Endodermal cell (in vitro differentiated cells): ENCODE data around the gene RHEBL1. TPM values are rescaled to one million over a fixed set of nuclear protein-coding genes. Genes with fewer than 3 reads are reported as not detected.

Experiments
- DNase-seq: peaks from one replicate; pipeline ENCODE4 v3.0.0-alpha.2; 2017
- H3K27ac ChIP-seq: 2 replicates; pipeline ENCODE4 v1.5.1; 2013; ENCODE audit warnings: mild to moderate bottlenecking, low read depth, low read length, moderate library complexity
- H3K27me3 ChIP-seq: 2 replicates; pipeline ENCODE4 v1.6.1; 2013; ENCODE audit warnings: mild to moderate bottlenecking, low read length, moderate library complexity; ENCODE audit not compliant: insufficient read depth, control insufficient read depth, poor library complexity, severe bottlenecking
- H3K36me3 ChIP-seq: 2 replicates; pipeline ENCODE4 v1.7.0; 2013; ENCODE audit warnings: mild to moderate bottlenecking, low read length, moderate library complexity; ENCODE audit not compliant: control insufficient read depth, insufficient read depth
- H3K4me1 ChIP-seq: one replicate; pipeline ENCODE4 v1.7.0; 2013; ENCODE audit warnings: low read length; ENCODE audit not compliant: control insufficient read depth, insufficient read depth
- H3K4me3 ChIP-seq: 2 replicates; pipeline ENCODE4 v1.5.1; 2013; ENCODE audit warnings: mild to moderate bottlenecking, low read length, moderate library complexity
- H3K9ac ChIP-seq: 2 replicates; pipeline ENCODE4 v1.6.1; 2013; ENCODE audit warnings: mild to moderate bottlenecking, low read length, moderate library complexity; ENCODE audit not compliant: poor library complexity, severe bottlenecking; ENCODE audit errors: extremely low read depth
- H3K9me3 ChIP-seq: 2 replicates; pipeline ENCODE4 v1.6.1; 2013; ENCODE audit warnings: mild to moderate bottlenecking, low read length, moderate library complexity; ENCODE audit not compliant: control insufficient read depth
- H3K27ac Mint-ChIP-seq: 2 replicates; pipeline ENCODE4 v1.8.0; 2020; ENCODE audit warnings: mixed read lengths
- H3K27me3 Mint-ChIP-seq: 2 replicates; pipeline ENCODE4 v1.8.0; 2021; ENCODE audit warnings: mild to moderate bottlenecking, mixed read lengths; ENCODE audit not compliant: insufficient read depth
- H3K36me3 Mint-ChIP-seq: 2 replicates; pipeline ENCODE4 v1.8.0; 2020; ENCODE audit warnings: low read depth, mixed read lengths
- H3K4me1 Mint-ChIP-seq: 2 replicates; pipeline ENCODE4 v1.8.0; 2020; ENCODE audit warnings: mixed read lengths
- H3K4me3 Mint-ChIP-seq: 2 replicates; pipeline ENCODE4 v1.8.0; 2020; ENCODE audit warnings: mild to moderate bottlenecking, moderate library complexity, mixed read lengths
- H3K9me3 Mint-ChIP-seq: 2 replicates; pipeline ENCODE4 v1.8.0; 2020; ENCODE audit warnings: mild to moderate bottlenecking, mixed read lengths
- CTCF ChIP-seq: fragments of 200-600 bp; sonication (generic); conservative IDR thresholded peaks from 2 replicates; pipeline ENCODE4 v1.5.0; 2021; ENCODE audit warnings: antibody characterized with exemption, mild to moderate bottlenecking
- WGBS, 2 experiments: methylation state at CpG; one replicate each; pipeline versions ENCODE4 v1.1.5 to v1.1.7; 2013; ENCODE audit warnings: missing lambda C conversion rate in 2 of 2, mixed read lengths in 1 of 2; ENCODE audit not compliant: insufficient coverage in 1 of 2, insufficient read length in 1 of 2; 5-methylcytosine and 5-hydroxymethylcytosine counted together
- total RNA-seq, 2 donors: library from RNA; stranded (reverse); fragmentation: NEBNext Ultra II Directional in 1 of 2; extraction: Animal tissue kit (Norgen Biotek cat#: 25700) in 1 of 2; gene quantifications; 2 replicates in 1 of 2; 3 replicates in 1 of 2; pipeline ENCODE4 v1.2.1, GENCODE V29; 2021

RHEBL1 gene
- total RNA-seq, 2 donors from 2014 or later = 2.5 to 3.2 TPM

DNA sequence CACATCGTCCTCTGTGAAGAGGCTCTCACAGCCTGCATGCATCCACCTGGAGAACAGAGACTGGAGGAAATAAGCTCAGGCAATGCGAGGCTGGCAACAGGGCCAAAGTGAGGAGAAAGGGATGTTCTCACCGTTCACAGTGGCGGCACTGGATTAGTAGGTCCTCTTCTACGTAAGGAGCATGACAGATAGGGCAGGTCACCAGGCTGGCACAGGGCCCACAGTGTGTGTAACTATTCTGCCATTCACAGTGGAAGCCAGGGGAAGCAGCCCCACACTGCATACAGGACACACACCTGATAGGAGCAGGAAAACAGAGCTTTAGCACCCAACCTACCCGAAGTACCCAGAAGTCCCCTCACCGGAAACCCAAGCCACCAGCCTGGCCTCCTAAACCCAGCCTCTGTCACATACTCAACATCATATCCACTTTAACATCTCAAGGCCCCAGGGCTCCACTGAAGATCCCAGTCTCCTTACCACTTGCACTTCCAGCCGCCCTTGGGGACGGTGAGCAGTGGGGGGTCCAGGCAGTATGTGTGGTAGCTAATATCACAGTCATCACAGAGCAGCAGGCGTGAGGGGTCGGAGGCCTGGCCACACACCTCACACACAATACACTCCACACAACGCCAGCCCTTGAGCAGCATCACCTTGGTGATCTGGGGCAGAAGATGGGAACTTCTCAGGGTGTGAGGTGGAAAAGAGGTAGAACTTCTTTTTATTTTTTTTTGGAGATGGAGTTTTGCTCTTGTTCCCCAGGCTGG lies 23.5 kb downstream of the RHEBL1 start:
- H3K36me3 ChIP-seq = peaks cover 94% of the 10 kb centered on the region

GRCh38 chr12:49044660-49045059 lies 25.1 kb downstream of the RHEBL1 start:
- no peak overlapping the region for H3K4me3 ChIP-seq
- Mint-ChIP-seq H3K9me3 (no peaks in the 10 kb centered on the region), H3K27ac (no peak overlapping the region), H3K27me3 (no peaks in the 10 kb centered on the region), H3K36me3 (peaks cover 90% of the 10 kb centered on the region), H3K4me1 (no peaks in the 10 kb centered on the region), H3K4me3 (no peak overlapping the region)
- peaks cover 86% of the 10 kb centered on the region for H3K36me3 ChIP-seq
- WGBS, 2 experiments = 94 to 97% methylated on average over 11 to 12 of the region's 12 CpGs
- H3K9ac ChIP-seq = no peak overlapping the region
- no peaks in the 10 kb centered on the region for H3K4me1 ChIP-seq
- H3K9me3 ChIP-seq = no peaks in the 10 kb centered on the region
- H3K27me3 ChIP-seq = no peaks in the 10 kb centered on the region
- no peak for DNase-seq
- no peak overlapping the region for H3K27ac ChIP-seq
- no peak for TF ChIP-seq CTCF

More for the DNA sequence above, 23.5 kb downstream of the RHEBL1 start:
- Mint-ChIP-seq H3K27ac (no peak overlapping the region), H3K4me3 (no peak overlapping the region), H3K9me3 (no peaks in the 10 kb centered on the region), H3K36me3 (peaks cover 89% of the 10 kb centered on the region), H3K4me1 (no peaks in the 10 kb centered on the region), H3K27me3 (no peaks in the 10 kb centered on the region)
- H3K9me3 ChIP-seq = no peaks in the 10 kb centered on the region
- H3K27me3 ChIP-seq = no peaks in the 10 kb centered on the region
- no peak overlapping the region for H3K4me3 ChIP-seq
- no peak for DNase-seq
- H3K9ac ChIP-seq = no peak overlapping the region
- no peak overlapping the region for H3K27ac ChIP-seq
- WGBS, 2 experiments = 97 to 100% methylated on average over 1 to 11 of the region's 12 CpGs
- TF ChIP-seq CTCF = no peak
- no peaks in the 10 kb centered on the region for H3K4me1 ChIP-seq

DNA sequence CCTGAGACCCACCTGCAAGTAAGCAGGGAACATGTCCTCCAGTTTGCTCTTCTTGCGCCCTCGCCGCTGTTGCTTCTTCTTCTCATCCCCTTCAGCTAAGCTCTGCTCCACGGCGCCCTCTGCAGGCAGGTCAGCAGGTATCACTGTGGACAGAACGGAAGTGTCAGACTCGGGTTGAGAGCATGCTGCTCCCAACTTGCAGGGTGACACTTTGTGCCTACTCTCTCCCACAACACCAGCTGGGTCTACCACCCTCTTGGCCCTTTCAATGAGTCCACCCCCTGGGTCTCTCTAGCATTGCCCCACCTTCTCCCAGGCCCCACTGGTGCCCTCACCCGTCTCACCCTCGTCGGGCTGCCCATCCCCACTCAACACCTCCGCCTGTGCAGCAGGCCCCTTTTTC lies 25.9 kb downstream of the RHEBL1 start:
- Histone ChIP-seq H3K36me3 (peaks cover 86% of the 10 kb centered on the region), H3K4me3 (no peak overlapping the region), H3K4me1 (no peaks in the 10 kb centered on the region), H3K9ac (no peak overlapping the region), H3K27ac (no peak overlapping the region), H3K9me3 (no peaks in the 10 kb centered on the region), H3K27me3 (no peaks in the 10 kb centered on the region)
- WGBS, 2 experiments = 56 to 77% methylated on average over 7 to 11 of the region's 11 CpGs
- Mint-ChIP-seq H3K27me3 (no peaks in the 10 kb centered on the region), H3K4me1 (no peaks in the 10 kb centered on the region), H3K36me3 (peaks cover 89% of the 10 kb centered on the region), H3K9me3 (no peaks in the 10 kb centered on the region), H3K27ac (no peak overlapping the region), H3K4me3 (no peak overlapping the region)
- TF ChIP-seq CTCF = peak; percentile 88
- DNase-seq = peak; percentile 97
